IMR-90 (cell line): Measurements from ENCODE around the gene PLA2G3. TPM values are rescaled to one million over a fixed set of nuclear protein-coding genes. Genes with fewer than 3 reads are reported as not detected.

Experiments
- ATAC-seq: fragments of 200-7000 bp; cut with Tn5 transposase; 2 replicates; pipeline ENCODE4 v1.9.1; 2020; ENCODE audit warnings: low read depth, mild to moderate bottlenecking, moderate library complexity
- BruUV-seq: library from RNA; stranded (reverse); fragments of 400-500 nt; replicated peaks from 2 replicates; lab custom pipeline; 2021; lab: Mats Ljungman, UMichigan
- CTCF ChIA-PET: fragments of 300-600 bp; formaldehyde crosslinking; extraction: SDS; loops from one replicate; lab custom pipeline; 2021; ENCODE audit warnings: antibody characterized with exemption; lab: Yijun Ruan, JAX
- POLR2A ChIA-PET: fragments of 300-600 bp; sonication (Branson Sonifier 250); formaldehyde crosslinking; loops from one replicate; lab custom pipeline; 2022; ENCODE audit warnings: antibody characterized with exemption; ENCODE audit not compliant: unreplicated experiment; lab: Charles Lee
- DNase-seq: peaks from one replicate; pipeline ENCODE4 v3.0.0; 2013
- H2AFZ ChIP-seq: replicated peaks from 2 replicates; pipeline ENCODE3; 2013; ENCODE audit warnings: low read length, mild to moderate bottlenecking; ENCODE audit not compliant: poor library complexity
- H2AK5ac ChIP-seq: 2 replicates; pipeline ENCODE4 v1.6.1; 2013; ENCODE audit warnings: low read depth, low read length, inconsistent platforms
- H2AK9ac ChIP-seq: replicated peaks from 2 replicates; pipeline ENCODE3; 2013; ENCODE audit warnings: mild to moderate bottlenecking, low read depth, low read length, moderate library complexity; ENCODE audit not compliant: poor library complexity
- H2BK120ac ChIP-seq: 2 replicates; pipeline ENCODE4 v1.6.1; 2013; ENCODE audit warnings: low read depth, low read length, inconsistent platforms
- H2BK15ac ChIP-seq: 3 replicates; pipeline ENCODE4 v1.6.1; 2013; ENCODE audit warnings: low read depth, low read length, inconsistent platforms
- H2BK20ac ChIP-seq: 2 replicates; pipeline ENCODE4 v1.6.1; 2013; ENCODE audit warnings: low read depth, mild to moderate bottlenecking, inconsistent platforms, low read length, moderate library complexity
- H2BK5ac ChIP-seq: 2 replicates; pipeline ENCODE4 v1.6.1; 2013; ENCODE audit warnings: mild to moderate bottlenecking, low read depth, low read length, inconsistent platforms; ENCODE audit not compliant: poor library complexity, severe bottlenecking
- H3K14ac ChIP-seq: replicated peaks from 2 replicates; pipeline ENCODE4 v1.6.1; 2013; ENCODE audit warnings: low read depth, low read length, inconsistent platforms
- H3K18ac ChIP-seq: 2 replicates; pipeline ENCODE4 v1.6.1; 2013; ENCODE audit warnings: low read depth, low read length, control low read depth
- H3K23ac ChIP-seq: 2 replicates; pipeline ENCODE4 v1.6.1; 2013; ENCODE audit warnings: low read depth, low read length, inconsistent platforms
- H3K27ac ChIP-seq: 2 replicates; pipeline ENCODE4 v1.5.1; 2013; ENCODE audit warnings: mild to moderate bottlenecking, control low read depth, low read length; ENCODE audit not compliant: insufficient read depth
- H3K27me3 ChIP-seq: 2 replicates; pipeline ENCODE4 v1.6.1; 2013; ENCODE audit warnings: low read length; ENCODE audit not compliant: control insufficient read depth, insufficient read depth
- H3K36me3 ChIP-seq: 2 replicates; pipeline ENCODE4 v1.6.1; 2013; ENCODE audit warnings: low read length, mixed read lengths; ENCODE audit not compliant: control insufficient read depth, insufficient read depth
- H3K4ac ChIP-seq: 2 replicates; pipeline ENCODE4 v1.6.1; 2013; ENCODE audit warnings: low read depth, low read length, inconsistent platforms
- H3K4me1 ChIP-seq: 2 replicates; pipeline ENCODE4 v1.6.1; 2013; ENCODE audit warnings: low read length, mixed read lengths; ENCODE audit not compliant: control insufficient read depth, insufficient read depth
- H3K4me2 ChIP-seq: 2 replicates; pipeline ENCODE4 v1.6.1; 2013; ENCODE audit warnings: low read depth, mild to moderate bottlenecking, control low read depth, low read length, moderate library complexity
- H3K4me3 ChIP-seq: 2 replicates; pipeline ENCODE4 v1.5.1; 2013; ENCODE audit warnings: low read depth, mild to moderate bottlenecking, control low read depth, low read length, moderate library complexity; ENCODE audit not compliant: insufficient read depth
- H3K56ac ChIP-seq: 2 replicates; pipeline ENCODE4 v1.6.1; 2013; ENCODE audit warnings: low read length, inconsistent platforms; ENCODE audit not compliant: insufficient read depth; ENCODE audit errors: extremely low read depth
- H3K79me1 ChIP-seq, 2 experiments: 2 replicates each; pipeline ENCODE4 v1.6.1; 2013; ENCODE audit warnings: low read length in 2 of 2, inconsistent platforms in 1 of 2, low read depth in 1 of 2
- H3K9ac ChIP-seq: 2 replicates; pipeline ENCODE4 v1.6.1; 2013; ENCODE audit warnings: low read depth, low read length, control low read depth
- H3K9me1 ChIP-seq: 2 replicates; pipeline ENCODE4 v1.6.1; 2013; ENCODE audit warnings: low read length, inconsistent platforms; ENCODE audit not compliant: insufficient read depth
- H3K9me3 ChIP-seq: 2 replicates; pipeline ENCODE4 v1.6.1; 2013; ENCODE audit warnings: low read length; ENCODE audit not compliant: control insufficient read depth, insufficient read depth
- H4K20me1 ChIP-seq: 2 replicates; pipeline ENCODE4 v1.6.1; 2013; ENCODE audit warnings: low read length, inconsistent platforms; ENCODE audit not compliant: insufficient read depth
- H4K5ac ChIP-seq: 2 replicates; pipeline ENCODE4 v1.6.1; 2013; ENCODE audit warnings: mild to moderate bottlenecking, low read depth, low read length, control low read depth
- H4K8ac ChIP-seq, 2 experiments: 2 replicates each; pipeline ENCODE4 v1.6.1; 2013; ENCODE audit warnings: low read depth in 2 of 2, low read length in 2 of 2, control low read depth in 1 of 2, inconsistent platforms in 1 of 2
- H4K91ac ChIP-seq: 2 replicates; pipeline ENCODE4 v1.6.1; 2013; ENCODE audit warnings: low read depth, low read length, inconsistent platforms; ENCODE audit not compliant: insufficient read depth
- MXI1 ChIP-seq: IDR thresholded peaks from 2 replicates; pipeline ENCODE4 v1.6.1; 2012; ENCODE audit warnings: low read depth, mild to moderate bottlenecking, low read length, moderate library complexity, borderline replicate concordance
- whole genome bisulfite sequencing, 2 experiments: methylation state at CpG; one replicate each; pipeline versions ENCODE4 v1.1.5 to v1.1.7; 2013; ENCODE audit warnings: missing lambda C conversion rate in 2 of 2; ENCODE audit not compliant: insufficient read length in 1 of 2; ENCODE audit errors: extremely low coverage in 2 of 2; 5-methylcytosine and 5-hydroxymethylcytosine counted together
- dilution Hi-C: fragments of 300-500 bp; cut with HindIII; formaldehyde crosslinking; loops from one replicate; pipeline ENCODE4 v1.14.3; 2018; ENCODE audit warnings: low sequenced_read_pairs; ENCODE audit not compliant: unreplicated experiment
- in situ Hi-C: fragments of 300-500 bp; cut with MboI; formaldehyde crosslinking; loops from 3 replicates; pipeline ENCODE4 v1.14.3; 2019; ENCODE audit warnings: low sequenced_read_pairs, inconsistent platforms, mixed read lengths
- intact Hi-C: fragments of 100-400 bp; cut with micrococcal nuclease; formaldehyde crosslinking; loops from 2 replicates; pipeline ENCODE4 v1.10.0; 2022
- polyA plus RNA-seq, 3 experiments: library from polyadenylated mRNA; depleted of rRNA; stranded (reverse); fragments of >200 nt; gene quantifications; 2 replicates each; pipeline ENCODE4 v1.2.3, GENCODE V29; 2012; ENCODE audit warnings: low replicate concordance in 1 of 3
- total RNA-seq: library from RNA; depleted of rRNA; stranded (reverse); fragments of >200 nt; gene quantifications from 2 replicates; pipeline ENCODE4 v1.2.3, GENCODE V29; 2012
- TF ChIP-seq, protein P1 (sequence below): conservative IDR thresholded peaks from 2 replicates; pipeline ENCODE4 v1.5.1; 2012; ENCODE audit warnings: mild to moderate bottlenecking, low read depth, low read length, improper control_type of control experiment

The PLA2G3 gene
- total and polyA plus RNA-seq, 2 of the 4 experiments (the other 2 are of a cell fraction), result under 0.01 to 0.12 TPM

DNA sequence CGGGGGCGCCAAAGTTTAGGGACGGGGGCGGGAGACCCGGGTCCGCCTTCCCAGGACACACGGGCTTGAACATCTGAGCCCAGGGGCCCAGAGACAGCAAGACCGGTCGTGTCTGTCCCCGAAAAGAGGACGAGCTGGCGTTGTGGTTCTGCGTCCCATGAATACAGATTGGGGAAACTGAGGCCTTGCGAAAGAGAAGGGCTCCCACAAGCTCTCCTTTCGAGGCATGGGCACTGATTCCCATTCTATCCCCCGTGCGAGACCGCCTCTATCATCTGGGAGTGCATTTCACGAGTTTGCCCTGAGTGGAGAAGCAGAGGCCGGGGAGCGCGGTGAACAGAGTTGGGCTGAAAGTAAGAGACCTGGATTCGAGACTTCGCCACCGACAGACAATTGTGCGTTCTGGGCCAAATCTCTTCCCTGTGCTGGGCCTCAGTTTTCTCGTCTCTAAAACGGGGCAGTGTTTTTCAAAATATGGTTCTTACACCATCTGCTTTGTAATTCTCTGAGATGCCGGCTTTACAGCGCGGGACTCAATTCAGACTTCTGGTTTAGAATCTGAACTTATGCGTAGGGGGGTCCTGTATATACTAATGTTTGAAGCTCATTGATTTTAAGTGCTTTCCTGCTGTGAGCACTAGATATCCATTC lies 20.1 kb upstream of the PLA2G3 start:
- H4K91ac ChIP-seq, result peak overlapping the region; percentile 79
- H3K4ac ChIP-seq, result peak overlapping the region; percentile 92
- peak overlapping the region; percentile 94 for H3K23ac ChIP-seq
- peak overlapping the region; percentile 53; the same call in 1 of the 3 replicates for H2BK15ac ChIP-seq
- peaks cover 17% of the 10 kb centered on the region for H3K4me1 ChIP-seq
- H2AK5ac ChIP-seq, result peak overlapping the region; percentile 89
- H3K18ac ChIP-seq, result peak overlapping the region; percentile 62
- H2AK9ac ChIP-seq, result peak overlapping the region; percentile 95
- no peaks in the 10 kb centered on the region for H3K27me3 ChIP-seq
- H4K5ac ChIP-seq, result peak overlapping the region; percentile 73
- H3K14ac ChIP-seq, result peak overlapping the region; percentile 95
- peak overlapping the region; percentile 83 for H3K56ac ChIP-seq
- H2AFZ ChIP-seq, result peak overlapping the region; percentile 88
- intact Hi-C loops, result loop anchor here (5.0 kb wide), 1 partner anchor 72 kb away; no protein-coding TSS in a partner anchor
- H4K8ac ChIP-seq, result peak overlapping the region; percentile 78 to 91
- 3% methylated on average over 22 of the region's 32 CpGs; no CpG with 5 or more reads in 1 of the 2 experiments for WGBS, 2 experiments
- dilution Hi-C loops, result no loop called here
- H3K27ac ChIP-seq, result peak overlapping the region; percentile 89
- H2BK120ac ChIP-seq, result peak overlapping the region; percentile 77; the same call in 1 of the 2 replicates
- in situ Hi-C loops, result no loop called here
- H3K9me3 ChIP-seq, result no peaks in the 10 kb centered on the region
- ATAC-seq (peak; percentile 70), DNase-seq (peak; percentile 31)
- H3K36me3 ChIP-seq, result peaks cover 10% of the 10 kb centered on the region
- H3K9ac ChIP-seq, result peak overlapping the region; percentile 97
- peak; percentile 49; the same call in 1 of the 2 replicates for TF ChIP-seq MXI1
- TF ChIP-seq, protein P1, sequence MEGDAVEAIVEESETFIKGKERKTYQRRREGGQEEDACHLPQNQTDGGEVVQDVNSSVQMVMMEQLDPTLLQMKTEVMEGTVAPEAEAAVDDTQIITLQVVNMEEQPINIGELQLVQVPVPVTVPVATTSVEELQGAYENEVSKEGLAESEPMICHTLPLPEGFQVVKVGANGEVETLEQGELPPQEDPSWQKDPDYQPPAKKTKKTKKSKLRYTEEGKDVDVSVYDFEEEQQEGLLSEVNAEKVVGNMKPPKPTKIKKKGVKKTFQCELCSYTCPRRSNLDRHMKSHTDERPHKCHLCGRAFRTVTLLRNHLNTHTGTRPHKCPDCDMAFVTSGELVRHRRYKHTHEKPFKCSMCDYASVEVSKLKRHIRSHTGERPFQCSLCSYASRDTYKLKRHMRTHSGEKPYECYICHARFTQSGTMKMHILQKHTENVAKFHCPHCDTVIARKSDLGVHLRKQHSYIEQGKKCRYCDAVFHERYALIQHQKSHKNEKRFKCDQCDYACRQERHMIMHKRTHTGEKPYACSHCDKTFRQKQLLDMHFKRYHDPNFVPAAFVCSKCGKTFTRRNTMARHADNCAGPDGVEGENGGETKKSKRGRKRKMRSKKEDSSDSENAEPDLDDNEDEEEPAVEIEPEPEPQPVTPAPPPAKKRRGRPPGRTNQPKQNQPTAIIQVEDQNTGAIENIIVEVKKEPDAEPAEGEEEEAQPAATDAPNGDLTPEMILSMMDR, result no peak
- peaks cover 9 to 38% of the 10 kb centered on the region in 2 experiments; a peak in 2 of 4 replicates for H3K79me1 ChIP-seq
- H3K4me3 ChIP-seq, result peak overlapping the region; percentile 90
- peaks cover 4% of the 10 kb centered on the region; the same call in 1 of the 2 replicates for H4K20me1 ChIP-seq
- peak overlapping the region; percentile 32; the same call in 1 of the 2 replicates for H2BK20ac ChIP-seq
- H2BK5ac ChIP-seq, result peak overlapping the region; percentile 77
- BruUV-seq, result no TSS peak
- CTCF ChIA-PET, result interaction anchor here (0.7 to 1.2 kb wide), 2 partner anchors 70 to 82 kb away, joined by 3 read pairs; no protein-coding TSS in a partner anchor
- POLR2A ChIA-PET, result no interaction called here
- peak overlapping the region; percentile 95 for H3K4me2 ChIP-seq
- H3K9me1 ChIP-seq, result peaks cover 15% of the 10 kb centered on the region
